ENCODE data around the gene RIMKLA.

The RIMKLA gene

DNA sequence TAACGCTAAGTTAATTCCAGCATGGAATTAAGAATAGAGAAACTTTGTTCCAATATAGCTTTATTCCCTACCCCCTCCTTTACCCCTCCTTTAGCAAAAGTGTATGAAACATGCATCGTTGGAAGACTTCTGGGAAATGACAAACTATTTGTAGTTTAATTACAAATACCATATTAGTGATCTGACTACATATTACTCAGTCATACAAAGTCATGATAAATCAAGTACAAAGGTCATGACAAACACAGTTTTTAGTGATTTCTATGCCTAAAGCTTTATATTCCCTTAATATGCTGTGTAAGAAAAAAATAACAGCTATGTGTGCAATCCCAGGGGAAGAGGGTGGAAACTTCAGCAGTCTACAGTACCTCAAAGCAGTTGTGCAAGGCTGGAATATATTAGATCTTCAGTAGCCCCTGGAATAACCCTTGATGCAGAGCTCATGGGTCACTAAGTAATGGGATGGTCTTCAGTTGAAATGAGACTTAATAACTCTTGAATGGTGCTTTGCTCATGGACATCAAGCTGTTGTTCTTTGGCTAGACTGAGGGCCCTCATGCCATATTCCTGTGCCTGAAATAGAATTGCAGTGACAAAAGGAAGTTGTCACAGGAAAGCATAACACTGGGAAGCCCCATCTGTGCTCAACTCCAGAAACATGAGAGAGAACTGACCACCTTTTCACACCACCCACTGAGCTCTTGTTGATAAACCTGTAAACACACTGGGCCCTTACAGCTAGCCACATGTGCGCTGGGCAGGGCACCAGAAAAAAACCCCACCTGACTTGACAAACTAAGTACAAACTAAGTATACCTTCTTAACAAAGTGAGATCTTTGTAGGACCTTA, 49.9 kb downstream of the RIMKLA start:
- peak in 1 of 2 donors; percentile 2 for DNase-seq

DNA sequence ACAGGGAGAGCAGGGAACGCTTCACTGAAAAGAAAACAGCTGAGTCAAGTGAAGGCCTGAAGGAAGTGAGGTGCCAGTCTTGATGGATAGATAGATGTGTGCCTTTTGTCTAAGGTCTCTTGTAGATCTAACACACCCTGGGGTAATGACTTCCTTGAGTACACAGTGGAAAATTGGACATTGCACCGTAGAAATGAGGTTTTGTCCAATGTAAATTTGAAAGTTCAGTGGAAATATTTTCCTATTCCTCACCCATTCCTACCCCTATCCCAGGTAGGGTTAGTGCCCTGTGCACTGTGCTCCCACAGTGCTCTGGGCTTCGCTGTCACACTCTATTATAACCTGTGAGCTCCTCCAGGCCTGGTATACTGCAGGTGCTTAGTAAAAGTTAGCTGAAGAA, 50.9 kb downstream of the RIMKLA start:
- DNase-seq = no peak

DNA sequence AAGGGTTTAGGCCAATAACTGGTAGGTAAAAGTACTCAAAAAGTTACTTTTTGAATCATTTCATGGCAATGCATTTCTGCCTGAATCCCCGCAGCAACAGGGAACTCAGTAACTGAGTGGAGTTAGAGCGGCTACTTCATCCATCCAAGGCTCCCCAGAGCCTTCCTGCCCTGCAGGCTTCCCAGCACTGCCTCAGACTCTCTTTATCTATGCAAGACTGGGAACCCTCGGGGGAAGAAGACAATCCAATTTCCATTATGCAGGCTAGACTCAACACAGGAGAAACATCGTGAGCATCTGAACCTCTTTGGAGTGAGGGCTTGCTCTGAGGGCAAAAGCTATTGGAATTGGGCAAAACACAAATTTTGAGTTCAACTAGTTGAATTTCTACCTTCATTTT, 52.1 kb downstream of the RIMKLA start:
- no peak for DNase-seq

DNA sequence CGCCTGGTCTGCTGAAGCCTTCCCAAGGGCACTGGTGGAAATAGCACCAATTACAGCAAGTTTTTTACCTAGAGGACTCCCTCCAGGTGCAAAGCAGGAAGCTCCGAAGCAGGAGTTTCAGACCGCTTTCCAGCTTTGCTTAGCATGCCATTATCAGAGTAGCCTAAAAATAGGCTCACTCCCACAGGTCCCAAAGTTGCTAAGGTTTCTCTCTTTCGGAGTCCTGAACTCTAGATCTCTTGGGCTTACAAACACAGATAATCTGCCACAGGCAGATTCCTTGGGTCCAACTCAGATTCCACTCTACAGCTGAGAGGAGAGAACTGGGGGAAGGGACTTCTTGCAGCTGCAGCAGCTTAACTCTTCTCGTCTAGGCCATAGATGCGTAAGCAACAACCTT, 52.8 kb downstream of the RIMKLA start:
- DNase-seq = no peak

DNA sequence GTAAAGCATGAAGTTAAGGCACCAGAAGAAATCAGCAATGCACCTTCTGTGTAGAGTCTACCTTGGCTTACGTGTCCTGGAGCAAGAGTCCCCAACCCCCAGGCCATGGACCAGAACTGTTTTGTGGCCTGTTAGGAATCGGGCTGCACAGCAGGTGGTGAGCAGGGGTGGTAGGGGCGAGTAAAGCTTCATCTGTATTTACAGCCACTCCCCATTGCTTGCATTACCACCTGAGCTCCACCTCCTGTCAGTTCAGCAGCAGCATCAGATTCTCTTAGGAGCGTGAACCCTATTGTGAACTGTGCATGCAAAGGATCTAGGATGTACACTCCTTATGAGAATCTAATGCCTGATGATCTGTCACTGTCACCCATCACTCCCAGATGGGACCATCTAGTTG, 53.7 kb downstream of the RIMKLA start:
- no peak for DNase-seq

DNA sequence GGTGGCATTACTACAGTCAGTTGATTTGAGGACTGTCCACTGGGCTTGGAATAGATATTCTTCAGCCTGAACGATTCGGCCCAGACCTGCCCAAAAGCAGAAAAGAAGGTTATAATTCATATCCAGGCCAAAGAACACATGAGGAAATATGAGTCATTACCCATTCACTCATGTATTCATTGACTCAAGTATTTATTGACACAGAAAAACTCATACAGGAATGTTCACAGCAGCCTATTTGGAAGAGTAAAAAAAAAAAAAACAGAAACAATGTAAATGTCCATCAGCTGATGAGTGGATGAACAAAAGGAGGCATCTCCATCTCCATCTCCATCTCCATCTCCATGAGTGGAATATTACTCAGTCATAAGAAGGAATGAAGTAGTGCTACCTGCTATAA, 59.3 kb downstream of the RIMKLA start:
- no peak for DNase-seq

DNA sequence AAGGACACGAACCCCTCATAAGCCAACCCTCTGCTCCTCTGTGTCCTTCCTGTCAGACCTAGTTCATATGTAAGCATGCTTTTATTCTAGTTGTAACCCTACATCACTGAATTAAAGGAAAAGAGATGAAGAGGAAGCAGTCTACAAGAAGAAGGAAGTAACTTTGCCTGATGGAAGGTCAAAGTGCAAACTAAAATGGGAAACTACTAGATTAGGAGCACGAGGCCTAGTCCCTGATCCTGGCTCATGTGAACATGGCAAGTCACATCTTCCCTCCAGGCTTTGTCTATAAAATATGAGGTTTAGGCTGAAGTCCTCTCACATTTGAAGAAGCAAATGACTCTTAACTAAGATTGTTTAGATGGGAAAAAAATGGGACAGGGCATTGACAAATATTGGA, 62.1 kb downstream of the RIMKLA start:
- peak; percentile 73 to 75 for DNase-seq

DNA sequence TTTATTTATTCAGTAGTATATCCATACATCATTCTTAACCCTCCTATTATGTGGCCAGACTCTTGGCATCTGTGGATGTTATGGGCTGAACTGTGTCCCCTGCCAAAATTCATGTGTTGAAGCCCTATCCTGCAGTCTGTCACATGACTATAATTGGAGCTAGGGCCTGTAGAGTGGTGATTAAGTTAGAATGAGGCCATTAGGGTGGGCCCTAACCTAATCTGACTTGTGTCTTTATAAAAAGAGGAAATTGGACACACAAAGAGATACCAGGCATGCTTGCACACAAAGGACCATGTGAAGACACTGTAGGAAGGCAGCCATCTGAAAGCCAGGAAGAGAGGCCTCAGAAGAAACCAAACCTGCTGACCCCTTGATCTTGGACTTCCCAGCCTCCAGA, 68.7 kb downstream of the RIMKLA start:
- no peak for DNase-seq

DNA sequence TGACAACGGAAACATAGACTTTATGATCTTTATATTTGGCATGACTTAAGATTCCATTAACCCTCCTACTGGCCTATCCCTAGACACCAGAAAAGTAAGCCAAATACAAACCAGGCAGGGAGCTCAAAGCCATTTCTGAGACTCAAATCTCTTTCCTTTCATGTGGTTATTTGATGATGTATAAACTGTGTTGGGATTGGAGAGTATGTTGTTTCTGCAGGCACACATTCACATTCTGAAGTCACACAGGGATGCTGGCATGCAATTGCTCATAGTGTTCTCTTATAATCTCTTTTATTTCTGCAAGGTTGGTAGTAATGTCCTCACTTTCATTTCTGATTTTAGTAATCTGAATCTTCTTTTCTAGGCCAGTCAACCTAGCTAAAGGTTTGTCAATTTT, 69.5 kb downstream of the RIMKLA start:
- DNase-seq = no peak

DNA sequence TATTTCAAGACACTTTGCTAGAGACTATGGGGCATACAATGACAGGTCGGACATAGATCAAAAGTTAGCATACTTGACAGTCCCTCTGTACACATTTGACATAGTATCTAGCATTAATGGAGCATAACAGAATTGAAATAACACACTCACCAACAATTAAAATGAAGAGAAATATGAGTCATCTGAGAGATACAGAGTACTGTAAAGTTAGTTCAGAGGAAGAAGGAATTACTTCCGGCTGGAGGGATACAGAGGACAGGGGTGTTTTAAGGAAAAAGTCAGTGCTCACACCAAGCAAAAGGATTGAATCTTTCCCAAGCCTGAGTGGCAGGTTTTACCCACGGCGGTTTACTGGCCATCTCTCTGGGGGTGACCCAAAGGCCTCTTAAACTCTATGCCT, 72.8 kb downstream of the RIMKLA start:
- DNase-seq = no peak

DNA sequence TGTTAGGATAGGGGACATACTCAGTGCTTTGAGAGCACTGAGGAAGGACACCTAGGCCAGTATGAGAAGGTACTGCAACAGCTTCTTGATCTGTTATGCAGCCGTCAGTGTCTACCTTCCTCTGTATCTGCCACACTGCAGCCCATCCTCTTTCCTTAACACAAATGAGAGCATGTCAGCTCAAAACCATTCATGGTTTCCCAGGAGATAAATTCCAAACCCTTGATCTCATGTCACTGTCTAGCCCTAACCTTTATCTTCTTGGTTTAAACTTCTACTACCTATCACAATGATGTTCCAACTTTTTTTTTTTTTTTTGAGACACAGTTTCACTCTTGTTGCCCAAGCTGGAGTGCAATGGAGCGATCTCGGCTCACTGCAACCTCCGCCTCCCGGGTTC, 73.8 kb downstream of the RIMKLA start:
- no peak for DNase-seq

DNA sequence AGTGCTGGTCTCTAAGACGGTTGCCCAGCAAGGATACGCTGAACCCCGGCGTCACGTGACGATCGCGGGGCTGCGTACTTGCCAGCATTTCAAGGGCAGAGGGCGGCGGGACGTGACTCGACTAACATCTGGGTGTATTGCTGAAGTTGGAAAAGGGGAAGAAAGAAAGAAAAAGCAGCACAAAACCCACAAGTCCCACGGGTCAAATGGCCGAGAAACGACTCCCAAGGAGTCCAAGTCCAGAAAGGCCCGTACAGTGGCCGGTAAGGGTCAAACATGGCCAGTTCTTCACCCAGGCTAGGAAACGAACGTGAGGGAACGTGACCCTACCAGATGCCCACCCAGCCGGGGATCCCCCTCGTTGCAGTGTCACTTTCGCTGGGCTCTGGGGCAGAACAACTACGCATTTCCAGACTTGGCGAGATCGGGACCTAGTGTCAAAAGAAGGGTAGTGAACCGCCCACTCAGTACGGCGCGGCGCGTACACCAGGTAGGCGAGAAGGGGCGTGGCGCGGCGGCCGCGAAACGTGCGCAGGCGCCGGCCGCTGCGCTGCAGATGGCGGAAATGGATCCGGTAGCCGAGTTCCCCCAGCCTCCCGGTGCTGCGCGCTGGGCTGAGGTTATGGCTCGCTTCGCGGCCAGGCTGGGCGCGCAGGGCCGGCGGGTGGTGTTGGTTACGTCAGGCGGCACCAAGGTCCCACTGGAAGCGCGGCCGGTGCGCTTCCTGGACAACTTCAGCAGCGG, 75.6 kb downstream of the RIMKLA start, which contains the start of the genes PPCS and ZMYND12:
PPCS (plus strand) TSS at position 534 of the 744 bp plus-strand sequence; CDS start at position 557, 23 bp downstream.
ZMYND12 (minus strand) TSS at position 13 of the 744 bp plus-strand sequence. CDS start 25 bp downstream, outside the sequence.
- DNase-seq = peak; percentile 88 to 95

DNA sequence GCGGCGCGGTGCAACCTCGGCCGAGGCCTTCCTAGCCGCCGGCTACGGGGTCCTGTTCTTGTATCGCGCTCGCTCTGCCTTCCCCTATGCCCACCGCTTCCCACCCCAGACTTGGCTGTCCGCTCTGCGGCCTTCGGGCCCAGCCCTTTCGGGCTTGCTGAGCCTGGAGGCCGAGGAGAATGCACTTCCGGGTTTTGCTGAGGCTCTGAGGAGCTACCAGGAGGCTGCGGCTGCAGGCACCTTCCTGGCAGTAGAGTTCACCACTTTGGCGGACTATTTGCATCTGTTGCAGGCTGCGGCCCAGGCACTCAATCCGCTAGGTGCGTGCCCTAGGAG, 76.1 kb downstream of the RIMKLA start:
- peak; percentile 50 to 79 for DNase-seq

DNA sequence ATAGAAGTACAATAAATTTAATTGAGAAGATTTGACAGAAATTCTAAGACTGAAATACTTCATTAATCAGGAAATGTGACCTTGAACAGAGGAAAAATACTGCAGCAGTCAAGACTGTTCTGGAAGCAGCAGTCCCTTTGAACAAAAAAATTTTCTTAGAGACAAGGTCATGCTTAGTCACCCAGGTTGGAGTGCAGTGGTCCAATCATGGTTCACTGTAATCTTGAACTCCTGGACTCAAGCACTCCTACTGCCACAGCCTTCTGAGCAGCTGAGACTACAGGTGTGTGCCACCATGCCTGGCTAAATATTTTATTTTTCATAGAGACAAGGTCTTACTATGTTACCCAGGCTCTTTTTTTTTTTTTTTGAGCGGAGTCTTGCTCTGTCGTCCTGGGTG, 80.6 kb downstream of the RIMKLA start:
- no peak for DNase-seq

DNA sequence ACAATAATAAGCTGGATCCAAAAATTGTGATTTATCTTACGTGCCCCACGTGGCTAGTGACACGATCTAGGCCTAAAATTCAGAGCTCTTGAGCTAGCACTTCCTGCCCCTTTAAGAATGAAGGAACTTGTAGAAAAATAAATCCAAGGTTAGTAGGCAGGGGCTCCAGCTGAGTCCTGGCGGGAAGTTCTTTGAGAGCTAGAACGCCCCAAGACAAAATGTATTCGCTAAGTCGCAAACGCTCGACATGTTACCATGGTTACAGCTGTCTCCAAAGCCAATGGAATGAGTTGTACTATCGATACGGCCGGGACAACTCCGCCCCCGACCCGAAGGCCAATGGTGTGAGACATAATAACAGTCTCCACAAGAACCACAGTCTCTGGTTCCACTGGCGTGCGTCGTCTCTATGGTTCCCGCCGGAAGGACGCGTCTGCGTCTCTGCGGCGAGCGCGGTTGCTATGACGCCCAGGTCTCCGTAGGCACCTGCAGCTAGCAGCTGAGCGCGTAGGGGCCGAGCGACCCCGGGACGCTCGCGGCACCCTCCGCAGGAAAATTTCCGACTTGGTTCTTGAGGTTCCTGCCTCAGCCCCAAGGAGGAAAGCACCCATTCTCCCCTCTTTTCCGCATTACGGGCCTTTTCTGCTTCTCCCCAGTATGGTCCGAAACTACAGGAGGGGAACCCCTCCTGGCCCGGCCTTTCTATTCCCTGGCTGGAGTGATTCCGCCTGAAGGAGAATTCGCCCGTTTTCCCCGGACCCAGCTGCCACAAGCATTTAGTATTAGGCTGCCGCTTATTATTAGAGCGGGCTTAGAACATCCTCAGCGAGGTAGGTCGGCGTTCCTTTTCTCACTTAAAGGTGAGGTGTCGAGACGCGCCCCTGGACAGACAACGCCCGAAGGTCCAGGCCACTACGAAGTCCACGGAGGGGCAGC, 82.5 kb downstream of the RIMKLA start, which contains the start of gene CCDC30:
CCDC30 (plus strand) TSS at position 459 of the 936 bp plus-strand sequence. CDS start 17,266 bp downstream, outside the sequence.
- peak; percentile 98 for DNase-seq

DNA sequence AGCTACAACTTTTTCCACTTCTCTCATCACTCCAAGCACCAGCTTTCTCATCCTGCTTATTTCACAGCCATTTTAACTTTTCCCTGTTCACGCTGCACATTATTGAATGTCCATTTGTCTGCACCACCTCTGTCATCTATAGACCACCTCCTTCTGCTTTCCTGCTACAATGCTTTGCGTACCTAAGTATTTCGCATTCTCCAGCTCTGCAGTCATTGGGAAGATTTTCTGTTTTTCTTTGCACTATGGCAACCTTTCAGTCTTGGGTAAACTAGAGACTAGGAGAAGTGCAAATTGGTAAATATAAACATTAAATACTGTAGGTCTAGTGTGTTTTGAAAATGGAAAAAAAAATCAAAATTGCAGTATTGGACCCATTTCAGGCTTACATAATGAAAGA, 83.3 kb downstream of the RIMKLA start:
- no peak for DNase-seq

DNA sequence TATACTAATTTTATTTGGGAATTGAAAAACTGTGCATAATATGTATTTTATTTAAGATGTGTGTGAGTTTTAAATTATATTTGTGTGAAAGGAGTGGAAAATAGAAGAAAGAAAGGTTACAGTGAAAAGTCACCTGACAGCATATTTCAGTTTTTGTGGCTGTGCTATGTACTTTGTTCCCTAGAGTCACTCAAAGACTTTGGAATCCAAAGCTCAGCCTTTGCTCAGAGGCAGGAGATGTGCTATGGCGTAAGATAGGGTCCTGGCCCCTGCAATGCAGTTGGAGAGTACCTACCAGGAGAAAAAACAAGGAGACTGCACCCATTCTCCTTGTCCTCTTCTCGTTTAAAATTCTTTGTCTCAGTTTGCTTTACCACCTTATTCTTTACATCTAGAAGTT, 85.4 kb downstream of the RIMKLA start:
- DNase-seq = no peak

DNA sequence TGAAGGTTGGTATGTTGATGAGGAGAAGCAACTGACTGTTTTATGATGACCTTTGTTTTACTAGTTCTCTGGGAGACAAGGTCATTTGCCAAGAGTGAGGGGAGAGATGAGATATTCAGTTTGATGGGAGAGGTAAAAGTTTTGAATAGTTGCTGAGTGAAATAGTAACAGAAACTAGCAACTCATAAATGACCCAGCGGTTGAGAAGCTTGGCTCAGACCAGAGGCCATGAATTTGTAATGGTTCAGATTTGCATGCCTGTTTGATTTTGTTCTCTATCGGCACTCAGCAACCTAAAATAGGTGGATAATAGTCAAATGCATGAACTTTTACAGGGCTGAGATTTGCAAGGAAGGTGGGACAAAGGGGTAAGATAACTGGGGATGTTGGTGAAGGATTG, 89.1 kb downstream of the RIMKLA start:
- DNase-seq = no peak
